ENCODE measurements around the gene TRPM4. TPM values are rescaled to one million over a fixed set of nuclear protein-coding genes. Genes with fewer than 3 reads are reported as not detected.
"Not testable (repeated sequence)": the region's sequence is repeated elsewhere in the genome, so short reads cannot be mapped to it uniquely, and the experiment has no call there.

TRPM4 gene
- total and polyA plus RNA-seq, 2 experiments from 2014 or later, result 16.5 to 25.7 TPM

DNA sequence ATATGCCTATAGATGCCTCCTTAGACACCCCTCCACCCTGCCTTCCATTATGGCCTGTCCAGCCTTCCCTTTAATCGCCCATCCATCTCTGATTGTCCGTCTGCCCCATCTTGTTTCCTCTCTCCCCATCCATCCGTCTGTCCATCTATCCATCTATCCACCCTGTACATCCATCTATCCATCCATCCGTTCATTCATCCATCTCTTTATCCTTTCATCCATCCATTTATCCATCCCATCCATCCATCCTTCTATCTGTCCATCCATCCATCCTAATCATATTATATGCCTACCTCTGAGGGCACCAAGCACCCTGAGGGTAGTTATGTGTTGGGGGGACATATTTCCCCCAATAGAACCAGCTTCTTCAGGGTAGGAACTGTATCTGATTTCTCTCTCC is 23.1 kb downstream of the TRPM4 start (continued):
- no peak for TF ChIP-seq NANOG (IDR thresholded peaks at IDR 0.05; ENCODE audit: borderline replicate concordance)
- no peak for TF ChIP-seq ZNF114 (CRISPR knock-in tag; IDR thresholded peaks at IDR 0.05)

DNA sequence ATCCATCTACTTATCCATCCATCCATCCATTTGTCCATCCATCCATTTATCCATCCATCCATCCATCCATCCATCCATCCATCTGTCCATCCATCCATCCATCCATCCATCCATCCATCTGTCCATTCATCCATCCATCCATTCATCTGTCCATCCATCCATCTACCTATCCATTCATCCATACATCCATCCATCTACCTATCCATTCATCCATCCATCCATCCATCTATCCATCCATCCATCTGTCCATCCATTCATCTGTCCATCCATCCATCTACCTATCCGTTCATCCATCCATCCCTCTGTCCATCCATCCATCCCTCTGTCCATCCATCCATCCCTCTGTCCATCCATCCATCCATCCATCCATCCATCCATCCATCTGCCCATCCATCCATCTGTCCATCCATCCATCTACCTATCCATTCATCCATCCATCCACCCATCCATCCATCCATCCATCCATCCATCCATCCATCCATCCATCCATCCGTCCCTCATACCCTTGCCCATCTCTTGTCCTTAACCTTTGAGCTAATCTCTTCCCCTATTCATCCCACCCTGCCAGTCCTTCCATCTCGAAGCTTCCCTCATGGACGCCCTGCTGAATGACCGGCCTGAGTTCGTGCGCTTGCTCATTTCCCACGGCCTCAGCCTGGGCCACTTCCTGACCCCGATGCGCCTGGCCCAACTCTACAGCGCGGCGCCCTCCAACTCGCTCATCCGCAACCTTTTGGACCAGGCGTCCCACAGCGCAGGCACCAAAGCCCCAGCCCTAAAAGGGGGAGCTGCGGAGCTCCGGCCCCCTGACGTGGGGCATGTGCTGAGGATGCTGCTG is 24.6 kb downstream of the TRPM4 start:
- ATAC-seq (peak; percentile 48), DNase-seq (ENCODE audit: low spot score) (peak; percentile 44)
- not testable (repeated sequence) for H3K27ac Mint-ChIP-seq; H3K9me3 Mint-ChIP-seq; H3K27ac ChIP-seq (ENCODE audit: low read depth); H3K79me2 ChIP-seq (replicated peaks; ENCODE audit: insufficient read depth); H3K4me1 Mint-ChIP-seq; H3K27me3 ChIP-seq (ENCODE audit: insufficient read depth); H3K36me3 ChIP-seq (ENCODE audit: insufficient read depth); H3F3A ChIP-seq (replicated peaks; ENCODE audit: low read depth); H4K20me1 ChIP-seq (replicated peaks; ENCODE audit: insufficient read depth); H3K4me3 Mint-ChIP-seq; H2AFZ ChIP-seq; H3K9me2 ChIP-seq (ENCODE audit: insufficient read depth); H3K4me1 ChIP-seq (ENCODE audit: insufficient read depth)
- peaks cover 12% of the 10 kb centered on the region; the same call in 2 of the 3 replicates for H3K36me3 Mint-ChIP-seq (ENCODE audit: low read depth)
- peaks cover 11% of the 10 kb centered on the region for H3K27me3 Mint-ChIP-seq (ENCODE audit: insufficient read depth, low read depth, poor library complexity)
- Histone ChIP-seq H3K4me3 (peak overlapping the region; percentile 38; the same call in 1 of the 2 replicates), H3K4me2 (peak overlapping the region; percentile 55)

DNA sequence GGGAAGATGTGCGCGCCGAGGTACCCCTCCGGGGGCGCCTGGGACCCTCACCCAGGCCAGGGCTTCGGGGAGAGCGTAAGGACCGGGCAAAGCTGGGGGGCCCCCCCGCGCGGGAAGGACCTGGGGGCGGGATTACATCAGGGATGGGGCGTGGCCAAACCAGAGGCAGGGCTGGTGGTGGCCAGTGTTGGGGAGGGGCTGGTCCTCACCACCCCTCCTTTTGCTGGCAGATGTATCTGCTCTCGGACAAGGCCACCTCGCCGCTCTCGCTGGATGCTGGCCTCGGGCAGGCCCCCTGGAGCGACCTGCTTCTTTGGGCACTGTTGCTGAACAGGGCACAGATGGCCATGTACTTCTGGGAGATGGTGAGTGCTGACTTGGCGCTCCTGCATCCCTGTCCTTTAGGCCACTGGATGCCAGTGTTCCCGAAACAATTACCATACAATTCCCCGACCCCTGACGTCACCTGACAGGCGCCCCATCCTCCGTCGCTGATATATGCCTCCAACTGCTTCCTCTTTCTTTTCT is 25.3 kb downstream of the TRPM4 start:
- H3K36me3 Mint-ChIP-seq (ENCODE audit: low read depth), result peaks cover 12% of the 10 kb centered on the region; the same call in 2 of the 3 replicates
- peak; percentile 47 for ATAC-seq
- no peaks in the 10 kb centered on the region for H3K27me3 ChIP-seq (ENCODE audit: insufficient read depth)
- no peak for TF ChIP-seq CREB1 (CRISPR knock-in tag; IDR thresholded peaks at IDR 0.05; ENCODE audit: low read depth)
- TF ChIP-seq ZNF114 (CRISPR knock-in tag; IDR thresholded peaks at IDR 0.05), result no peak
- TF ChIP-seq POLR2AphosphoS5 (IDR thresholded peaks at IDR 0.05; ENCODE audit: low read depth), result no peak
- TF ChIP-seq, protein P1, sequence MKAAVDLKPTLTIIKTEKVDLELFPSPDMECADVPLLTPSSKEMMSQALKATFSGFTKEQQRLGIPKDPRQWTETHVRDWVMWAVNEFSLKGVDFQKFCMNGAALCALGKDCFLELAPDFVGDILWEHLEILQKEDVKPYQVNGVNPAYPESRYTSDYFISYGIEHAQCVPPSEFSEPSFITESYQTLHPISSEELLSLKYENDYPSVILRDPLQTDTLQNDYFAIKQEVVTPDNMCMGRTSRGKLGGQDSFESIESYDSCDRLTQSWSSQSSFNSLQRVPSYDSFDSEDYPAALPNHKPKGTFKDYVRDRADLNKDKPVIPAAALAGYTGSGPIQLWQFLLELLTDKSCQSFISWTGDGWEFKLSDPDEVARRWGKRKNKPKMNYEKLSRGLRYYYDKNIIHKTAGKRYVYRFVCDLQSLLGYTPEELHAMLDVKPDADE (IDR thresholded peaks at IDR 0.05), result no peak
- TF ChIP-seq, protein P2, sequence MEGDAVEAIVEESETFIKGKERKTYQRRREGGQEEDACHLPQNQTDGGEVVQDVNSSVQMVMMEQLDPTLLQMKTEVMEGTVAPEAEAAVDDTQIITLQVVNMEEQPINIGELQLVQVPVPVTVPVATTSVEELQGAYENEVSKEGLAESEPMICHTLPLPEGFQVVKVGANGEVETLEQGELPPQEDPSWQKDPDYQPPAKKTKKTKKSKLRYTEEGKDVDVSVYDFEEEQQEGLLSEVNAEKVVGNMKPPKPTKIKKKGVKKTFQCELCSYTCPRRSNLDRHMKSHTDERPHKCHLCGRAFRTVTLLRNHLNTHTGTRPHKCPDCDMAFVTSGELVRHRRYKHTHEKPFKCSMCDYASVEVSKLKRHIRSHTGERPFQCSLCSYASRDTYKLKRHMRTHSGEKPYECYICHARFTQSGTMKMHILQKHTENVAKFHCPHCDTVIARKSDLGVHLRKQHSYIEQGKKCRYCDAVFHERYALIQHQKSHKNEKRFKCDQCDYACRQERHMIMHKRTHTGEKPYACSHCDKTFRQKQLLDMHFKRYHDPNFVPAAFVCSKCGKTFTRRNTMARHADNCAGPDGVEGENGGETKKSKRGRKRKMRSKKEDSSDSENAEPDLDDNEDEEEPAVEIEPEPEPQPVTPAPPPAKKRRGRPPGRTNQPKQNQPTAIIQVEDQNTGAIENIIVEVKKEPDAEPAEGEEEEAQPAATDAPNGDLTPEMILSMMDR (conservative IDR thresholded peaks at IDR 0.05; ENCODE audit: low read depth in 2 of 2), result no peak
- TF ChIP-seq EZH2 (IDR thresholded peaks at IDR 0.05; ENCODE audit: low read depth, unreplicated experiment), result no peak
- TF ChIP-seq EZH2phosphoT487 (IDR thresholded peaks at IDR 0.05; ENCODE audit: unreplicated experiment), result no peak
- TF ChIP-seq, protein P3, sequence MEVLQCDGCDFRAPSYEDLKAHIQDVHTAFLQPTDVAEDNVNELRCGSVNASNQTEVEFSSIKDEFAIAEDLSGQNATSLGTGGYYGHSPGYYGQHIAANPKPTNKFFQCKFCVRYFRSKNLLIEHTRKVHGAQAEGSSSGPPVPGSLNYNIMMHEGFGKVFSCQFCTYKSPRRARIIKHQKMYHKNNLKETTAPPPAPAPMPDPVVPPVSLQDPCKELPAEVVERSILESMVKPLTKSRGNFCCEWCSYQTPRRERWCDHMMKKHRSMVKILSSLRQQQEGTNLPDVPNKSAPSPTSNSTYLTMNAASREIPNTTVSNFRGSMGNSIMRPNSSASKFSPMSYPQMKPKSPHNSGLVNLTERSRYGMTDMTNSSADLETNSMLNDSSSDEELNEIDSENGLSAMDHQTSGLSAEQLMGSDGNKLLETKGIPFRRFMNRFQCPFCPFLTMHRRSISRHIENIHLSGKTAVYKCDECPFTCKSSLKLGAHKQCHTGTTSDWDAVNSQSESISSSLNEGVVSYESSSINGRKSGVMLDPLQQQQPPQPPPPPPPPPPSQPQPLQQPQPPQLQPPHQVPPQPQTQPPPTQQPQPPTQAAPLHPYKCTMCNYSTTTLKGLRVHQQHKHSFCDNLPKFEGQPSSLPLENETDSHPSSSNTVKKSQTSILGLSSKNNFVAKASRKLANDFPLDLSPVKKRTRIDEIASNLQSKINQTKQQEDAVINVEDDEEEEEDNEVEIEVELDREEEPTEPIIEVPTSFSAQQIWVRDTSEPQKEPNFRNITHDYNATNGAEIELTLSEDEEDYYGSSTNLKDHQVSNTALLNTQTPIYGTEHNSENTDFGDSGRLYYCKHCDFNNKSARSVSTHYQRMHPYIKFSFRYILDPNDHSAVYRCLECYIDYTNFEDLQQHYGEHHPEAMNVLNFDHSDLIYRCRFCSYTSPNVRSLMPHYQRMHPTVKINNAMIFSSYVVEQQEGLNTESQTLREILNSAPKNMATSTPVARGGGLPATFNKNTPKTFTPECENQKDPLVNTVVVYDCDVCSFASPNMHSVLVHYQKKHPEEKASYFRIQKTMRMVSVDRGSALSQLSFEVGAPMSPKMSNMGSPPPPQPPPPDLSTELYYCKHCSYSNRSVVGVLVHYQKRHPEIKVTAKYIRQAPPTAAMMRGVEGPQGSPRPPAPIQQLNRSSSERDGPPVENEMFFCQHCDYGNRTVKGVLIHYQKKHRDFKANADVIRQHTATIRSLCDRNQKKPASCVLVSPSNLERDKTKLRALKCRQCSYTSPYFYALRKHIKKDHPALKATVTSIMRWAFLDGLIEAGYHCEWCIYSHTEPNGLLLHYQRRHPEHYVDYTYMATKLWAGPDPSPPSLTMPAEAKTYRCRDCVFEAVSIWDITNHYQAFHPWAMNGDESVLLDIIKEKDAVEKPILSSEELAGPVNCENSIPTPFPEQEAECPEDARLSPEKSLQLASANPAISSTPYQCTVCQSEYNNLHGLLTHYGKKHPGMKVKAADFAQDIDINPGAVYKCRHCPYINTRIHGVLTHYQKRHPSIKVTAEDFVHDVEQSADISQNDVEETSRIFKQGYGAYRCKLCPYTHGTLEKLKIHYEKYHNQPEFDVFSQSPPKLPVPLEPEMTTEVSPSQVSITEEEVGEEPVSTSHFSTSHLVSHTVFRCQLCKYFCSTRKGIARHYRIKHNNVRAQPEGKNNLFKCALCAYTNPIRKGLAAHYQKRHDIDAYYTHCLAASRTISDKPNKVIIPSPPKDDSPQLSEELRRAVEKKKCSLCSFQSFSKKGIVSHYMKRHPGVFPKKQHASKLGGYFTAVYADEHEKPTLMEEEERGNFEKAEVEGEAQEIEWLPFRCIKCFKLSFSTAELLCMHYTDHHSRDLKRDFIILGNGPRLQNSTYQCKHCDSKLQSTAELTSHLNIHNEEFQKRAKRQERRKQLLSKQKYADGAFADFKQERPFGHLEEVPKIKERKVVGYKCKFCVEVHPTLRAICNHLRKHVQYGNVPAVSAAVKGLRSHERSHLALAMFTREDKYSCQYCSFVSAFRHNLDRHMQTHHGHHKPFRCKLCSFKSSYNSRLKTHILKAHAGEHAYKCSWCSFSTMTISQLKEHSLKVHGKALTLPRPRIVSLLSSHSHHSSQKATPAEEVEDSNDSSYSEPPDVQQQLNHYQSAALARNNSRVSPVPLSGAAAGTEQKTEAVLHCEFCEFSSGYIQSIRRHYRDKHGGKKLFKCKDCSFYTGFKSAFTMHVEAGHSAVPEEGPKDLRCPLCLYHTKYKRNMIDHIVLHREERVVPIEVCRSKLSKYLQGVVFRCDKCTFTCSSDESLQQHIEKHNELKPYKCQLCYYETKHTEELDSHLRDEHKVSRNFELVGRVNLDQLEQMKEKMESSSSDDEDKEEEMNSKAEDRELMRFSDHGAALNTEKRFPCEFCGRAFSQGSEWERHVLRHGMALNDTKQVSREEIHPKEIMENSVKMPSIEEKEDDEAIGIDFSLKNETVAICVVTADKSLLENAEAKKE (CRISPR knock-in tag; IDR thresholded peaks at IDR 0.05), result no peak
- TF ChIP-seq STAT1 (IDR thresholded peaks at IDR 0.05; ENCODE audit: unreplicated experiment), result no peak

More for the DNA sequence above, 25.3 kb downstream of the TRPM4 start:
- Histone ChIP-seq H3K79me2 (replicated peaks; ENCODE audit: insufficient read depth) (no peaks in the 10 kb centered on the region), H4K20me1 (replicated peaks; ENCODE audit: insufficient read depth) (no peaks in the 10 kb centered on the region), H3F3A (replicated peaks; ENCODE audit: low read depth) (no peaks in the 10 kb centered on the region), H3K4me2 (peak overlapping the region; percentile 55), H2AFZ (no peak overlapping the region), H3K4me3 (peak overlapping the region; percentile 38; the same call in 1 of the 2 replicates), H3K36me3 (ENCODE audit: insufficient read depth) (no peaks in the 10 kb centered on the region), H3K4me1 (ENCODE audit: insufficient read depth) (peaks cover 5% of the 10 kb centered on the region; the same call in 1 of the 2 replicates), H3K9me2 (ENCODE audit: insufficient read depth) (no peaks in the 10 kb centered on the region), H3K27ac (ENCODE audit: low read depth) (no peak overlapping the region)
- Mint-ChIP-seq H3K4me3 (no peak overlapping the region), H3K4me1 (0 out of 3 replicates have a peak, but pooled peaks cover 4% of the 10 kb centered on the region), H3K9me3 (peaks cover 8% of the 10 kb centered on the region), H3K27ac (no peak overlapping the region), H3K27me3 (ENCODE audit: insufficient read depth, low read depth, poor library complexity) (peaks cover 14% of the 10 kb centered on the region)
- peak; percentile 39 for DNase-seq (ENCODE audit: low spot score)
